ENCODE results near the gene DUOXA1.

Gene DUOXA1

GRCh38 chr15:45140557-45141250, 11.0 kb upstream of the DUOXA1 start:
- TF ChIP-seq POLR2AphosphoS5 (IDR thresholded peaks at IDR 0.05; ENCODE audit: low read depth, low read length) = no peak
- TF ChIP-seq REST (IDR thresholded peaks at IDR 0.05; ENCODE audit: insufficient read depth in 1 of 2, low read depth in 2 of 2, low read length in 2 of 2) = no peak
- no peak for TF ChIP-seq FOXP2 (optimal IDR thresholded peaks at IDR 0.05; ENCODE audit: borderline replicate concordance, extremely low read depth, extremely low read length, insufficient read depth)
- no peak for TF ChIP-seq SIN3A (IDR thresholded peaks at IDR 0.05; ENCODE audit: borderline replicate concordance, insufficient read depth, low read length)
- no peak for TF ChIP-seq TAF1 (IDR thresholded peaks at IDR 0.05; ENCODE audit: borderline replicate concordance, insufficient read depth, low read length)

GRCh38 chr15:45139770-45140169, 10.1 kb upstream of the DUOXA1 start:
- no peak for TF ChIP-seq SIN3A (IDR thresholded peaks at IDR 0.05; ENCODE audit: borderline replicate concordance, insufficient read depth, low read length)
- no peak for TF ChIP-seq POLR2AphosphoS5 (IDR thresholded peaks at IDR 0.05; ENCODE audit: low read depth, low read length)
- no peak for TF ChIP-seq REST (IDR thresholded peaks at IDR 0.05; ENCODE audit: insufficient read depth in 1 of 2, low read depth in 2 of 2, low read length in 2 of 2)
- TF ChIP-seq FOXP2 (optimal IDR thresholded peaks at IDR 0.05; ENCODE audit: borderline replicate concordance, extremely low read depth, extremely low read length, insufficient read depth) = no peak
- TF ChIP-seq TAF1 (IDR thresholded peaks at IDR 0.05; ENCODE audit: borderline replicate concordance, insufficient read depth, low read length) = no peak

GRCh38 chr15:45138814-45139765, 9.4 kb upstream of the DUOXA1 start:
- TF ChIP-seq POLR2AphosphoS5 (IDR thresholded peaks at IDR 0.05; ENCODE audit: low read depth, low read length) (no peak), SIN3A (IDR thresholded peaks at IDR 0.05; ENCODE audit: borderline replicate concordance, insufficient read depth, low read length) (no peak), TAF1 (IDR thresholded peaks at IDR 0.05; ENCODE audit: borderline replicate concordance, insufficient read depth, low read length) (no peak), FOXP2 (optimal IDR thresholded peaks at IDR 0.05; ENCODE audit: borderline replicate concordance, extremely low read depth, extremely low read length, insufficient read depth) (no peak), REST (IDR thresholded peaks at IDR 0.05; ENCODE audit: insufficient read depth in 1 of 2, low read depth in 2 of 2, low read length in 2 of 2) (no peak)

GRCh38 chr15:45137703-45138102, 8.0 kb upstream of the DUOXA1 start:
- TF ChIP-seq POLR2AphosphoS5 (IDR thresholded peaks at IDR 0.05; ENCODE audit: low read depth, low read length) (no peak), FOXP2 (optimal IDR thresholded peaks at IDR 0.05; ENCODE audit: borderline replicate concordance, extremely low read depth, extremely low read length, insufficient read depth) (no peak), SIN3A (IDR thresholded peaks at IDR 0.05; ENCODE audit: borderline replicate concordance, insufficient read depth, low read length) (no peak), TAF1 (IDR thresholded peaks at IDR 0.05; ENCODE audit: borderline replicate concordance, insufficient read depth, low read length) (no peak), REST (IDR thresholded peaks at IDR 0.05; ENCODE audit: insufficient read depth in 1 of 2, low read depth in 2 of 2, low read length in 2 of 2) (no peak)
